Measurements from ENCODE around the gene EPSTI1. TPM values are rescaled to one million over a fixed set of nuclear protein-coding genes. Genes with fewer than 3 reads are reported as not detected.
A peak's percentile ranks its signal among the peaks of the same experiment; 100 is the strongest.

EPSTI1 gene
- total RNA-seq, 1 donor from 2014 or later, result 96.0 TPM

- Mint-ChIP-seq H3K4me3 (ENCODE audit: unreplicated experiment) (no peak overlapping the region), H3K9me3 (ENCODE audit: unreplicated experiment) (no peaks in the 10 kb centered on the region), H3K27ac (ENCODE audit: unreplicated experiment) (no peak overlapping the region), H3K27me3 (ENCODE audit: low read depth, unreplicated experiment) (no peaks in the 10 kb centered on the region), H3K36me3 (ENCODE audit: low read depth, unreplicated experiment) (no peaks in the 10 kb centered on the region), H3K4me1 (ENCODE audit: low read depth, unreplicated experiment) (peaks cover 9% of the 10 kb centered on the region)
- DNase-seq (ENCODE audit: low read depth), result no peak
- H3K9ac ChIP-seq (ENCODE audit: low read length), result no peak overlapping the region
- H2AFZ ChIP-seq (ENCODE audit: low read depth, low read length), result no peak overlapping the region
- H3K4me2 ChIP-seq (ENCODE audit: low read length), result no peak overlapping the region
- no peak overlapping the region for H3K27ac ChIP-seq (ENCODE audit: low read depth, low read length)
- no peaks in the 10 kb centered on the region for H3K4me1 ChIP-seq (ENCODE audit: insufficient read depth, low read length)
- no peak for FAIRE-seq
- no peak overlapping the region for H3K4me3 ChIP-seq (ENCODE audit: insufficient read depth, low read depth, low read length)
- H3K36me3 ChIP-seq (ENCODE audit: insufficient read depth, low read length), result no peaks in the 10 kb centered on the region
- H3K79me2 ChIP-seq (ENCODE audit: insufficient read depth, low read length), result no peaks in the 10 kb centered on the region
- peaks cover 11% of the 10 kb centered on the region for H3K27me3 ChIP-seq (ENCODE audit: insufficient read depth, low read length)
- no peaks in the 10 kb centered on the region for H3K9me3 ChIP-seq (ENCODE audit: insufficient read depth, low read depth, low read length)
- no peaks in the 10 kb centered on the region for H4K20me1 ChIP-seq (ENCODE audit: insufficient read depth, low read length)
- TF ChIP-seq EZH2 (IDR thresholded peaks at IDR 0.05; ENCODE audit: insufficient read depth, low read length), result no peak
- no peak for TF ChIP-seq CTCF (IDR thresholded peaks at IDR 0.05; ENCODE audit: insufficient read depth, low read depth, low read length)
These were observed 142.8 kb downstream of the EPSTI1 start for GRCh38 chr13:42849200-42849599.

GRCh38 chr13:42847891-42848663, 144.0 kb downstream of the EPSTI1 start:
- Histone ChIP-seq H3K4me3 (ENCODE audit: insufficient read depth, low read depth, low read length) (no peak overlapping the region), H3K4me1 (ENCODE audit: insufficient read depth, low read length) (no peaks in the 10 kb centered on the region), H3K9ac (ENCODE audit: low read length) (no peak overlapping the region), H3K79me2 (ENCODE audit: insufficient read depth, low read length) (no peaks in the 10 kb centered on the region), H3K27ac (ENCODE audit: low read depth, low read length) (no peak overlapping the region), H2AFZ (ENCODE audit: low read depth, low read length) (no peak overlapping the region), H3K4me2 (ENCODE audit: low read length) (no peak overlapping the region), H3K36me3 (ENCODE audit: insufficient read depth, low read length) (no peaks in the 10 kb centered on the region), H4K20me1 (ENCODE audit: insufficient read depth, low read length) (no peaks in the 10 kb centered on the region), H3K9me3 (ENCODE audit: insufficient read depth, low read depth, low read length) (no peaks in the 10 kb centered on the region), H3K27me3 (ENCODE audit: insufficient read depth, low read length) (peaks cover 11% of the 10 kb centered on the region)
- Mint-ChIP-seq H3K4me3 (ENCODE audit: unreplicated experiment) (no peak overlapping the region), H3K27me3 (ENCODE audit: low read depth, unreplicated experiment) (no peaks in the 10 kb centered on the region), H3K4me1 (ENCODE audit: low read depth, unreplicated experiment) (peaks cover 9% of the 10 kb centered on the region), H3K9me3 (ENCODE audit: unreplicated experiment) (no peaks in the 10 kb centered on the region), H3K36me3 (ENCODE audit: low read depth, unreplicated experiment) (no peaks in the 10 kb centered on the region), H3K27ac (ENCODE audit: unreplicated experiment) (peak overlapping the region; percentile 43)
- no peak for TF ChIP-seq EZH2 (IDR thresholded peaks at IDR 0.05; ENCODE audit: insufficient read depth, low read length)
- TF ChIP-seq CTCF (IDR thresholded peaks at IDR 0.05; ENCODE audit: insufficient read depth, low read depth, low read length), result no peak
- DNase-seq (ENCODE audit: low read depth), result no peak
- peak; percentile 52 for FAIRE-seq
